ENCODE measurements around the gene CLNK.

Gene CLNK

GRCh38 chr4:10667701-10668326 is 16.8 kb downstream of the CLNK start:
- DNase-seq (ENCODE audit: low read depth in 2 of 2), result no peak
- TF ChIP-seq, protein P1, sequence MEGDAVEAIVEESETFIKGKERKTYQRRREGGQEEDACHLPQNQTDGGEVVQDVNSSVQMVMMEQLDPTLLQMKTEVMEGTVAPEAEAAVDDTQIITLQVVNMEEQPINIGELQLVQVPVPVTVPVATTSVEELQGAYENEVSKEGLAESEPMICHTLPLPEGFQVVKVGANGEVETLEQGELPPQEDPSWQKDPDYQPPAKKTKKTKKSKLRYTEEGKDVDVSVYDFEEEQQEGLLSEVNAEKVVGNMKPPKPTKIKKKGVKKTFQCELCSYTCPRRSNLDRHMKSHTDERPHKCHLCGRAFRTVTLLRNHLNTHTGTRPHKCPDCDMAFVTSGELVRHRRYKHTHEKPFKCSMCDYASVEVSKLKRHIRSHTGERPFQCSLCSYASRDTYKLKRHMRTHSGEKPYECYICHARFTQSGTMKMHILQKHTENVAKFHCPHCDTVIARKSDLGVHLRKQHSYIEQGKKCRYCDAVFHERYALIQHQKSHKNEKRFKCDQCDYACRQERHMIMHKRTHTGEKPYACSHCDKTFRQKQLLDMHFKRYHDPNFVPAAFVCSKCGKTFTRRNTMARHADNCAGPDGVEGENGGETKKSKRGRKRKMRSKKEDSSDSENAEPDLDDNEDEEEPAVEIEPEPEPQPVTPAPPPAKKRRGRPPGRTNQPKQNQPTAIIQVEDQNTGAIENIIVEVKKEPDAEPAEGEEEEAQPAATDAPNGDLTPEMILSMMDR (IDR thresholded peaks at IDR 0.05; ENCODE audit: low read depth, low read length), result no peak
- no peak overlapping the region for H3K4me3 ChIP-seq (replicated peaks in 1 of 2; ENCODE audit: low read depth in 2 of 2, low read length in 2 of 2)

DNA sequence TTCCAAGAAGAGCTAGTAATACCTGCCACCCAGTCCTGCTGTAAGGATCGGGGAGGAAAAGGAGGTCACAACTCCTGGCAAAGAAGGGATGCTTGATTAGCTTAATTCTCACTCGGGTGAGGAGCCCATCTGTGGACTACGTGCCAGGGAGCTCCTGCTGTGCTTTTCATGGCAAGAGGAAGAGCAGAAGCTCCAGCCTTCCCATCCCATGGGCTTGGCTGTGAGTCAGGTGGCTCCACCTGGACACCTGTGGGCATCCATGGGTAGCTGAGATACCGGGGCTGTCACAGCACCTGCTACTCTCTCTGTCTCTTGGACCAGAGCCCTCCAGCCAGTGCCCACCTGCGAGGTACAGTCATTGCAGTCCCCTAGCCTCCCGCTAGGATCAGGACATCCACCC is 18.0 kb downstream of the CLNK start:
- no peak overlapping the region for H3K4me3 ChIP-seq (replicated peaks in 1 of 2; ENCODE audit: low read depth in 2 of 2, low read length in 2 of 2)
- TF ChIP-seq, protein P1 (IDR thresholded peaks at IDR 0.05; ENCODE audit: low read depth, low read length), result no peak
- no peak for DNase-seq (ENCODE audit: low read depth in 2 of 2)

- DNase-seq (ENCODE audit: low read depth in 2 of 2), result peak; percentile 90 to 93
- H3K4me3 ChIP-seq (replicated peaks in 1 of 2; ENCODE audit: low read depth in 2 of 2, low read length in 2 of 2), result no peak overlapping the region
- TF ChIP-seq, protein P1 (IDR thresholded peaks at IDR 0.05; ENCODE audit: low read depth, low read length), result no peak
Measured at GRCh38 chr4:10664408-10664807, 20.2 kb downstream of the CLNK start.

DNA sequence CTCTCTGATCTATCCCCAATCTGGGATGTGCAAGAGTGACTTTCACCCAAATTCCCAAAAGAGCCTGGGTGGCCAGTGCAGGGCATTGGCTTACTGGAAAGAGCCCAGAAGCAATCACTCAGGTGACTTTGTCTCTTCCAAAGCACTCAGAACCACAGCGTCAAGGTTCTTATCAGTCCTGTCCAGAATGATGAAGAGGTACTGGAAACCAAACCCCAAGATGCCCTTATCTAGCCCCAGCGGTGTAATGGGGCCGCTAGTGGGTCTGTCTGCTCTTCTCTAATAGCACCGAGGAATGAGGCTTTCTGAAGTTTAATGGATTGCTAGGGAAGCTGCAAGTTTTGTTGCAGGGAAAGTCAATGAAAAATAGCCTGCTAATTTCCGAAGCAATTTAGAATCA is 21.6 kb downstream of the CLNK start:
- DNase-seq (ENCODE audit: low read depth in 2 of 2), result peak in 1 of 2 donors; percentile 5
- no peak overlapping the region for H3K4me3 ChIP-seq (replicated peaks in 1 of 2; ENCODE audit: low read depth in 2 of 2, low read length in 2 of 2)
- TF ChIP-seq, protein P1 (IDR thresholded peaks at IDR 0.05; ENCODE audit: low read depth, low read length), result no peak

DNA sequence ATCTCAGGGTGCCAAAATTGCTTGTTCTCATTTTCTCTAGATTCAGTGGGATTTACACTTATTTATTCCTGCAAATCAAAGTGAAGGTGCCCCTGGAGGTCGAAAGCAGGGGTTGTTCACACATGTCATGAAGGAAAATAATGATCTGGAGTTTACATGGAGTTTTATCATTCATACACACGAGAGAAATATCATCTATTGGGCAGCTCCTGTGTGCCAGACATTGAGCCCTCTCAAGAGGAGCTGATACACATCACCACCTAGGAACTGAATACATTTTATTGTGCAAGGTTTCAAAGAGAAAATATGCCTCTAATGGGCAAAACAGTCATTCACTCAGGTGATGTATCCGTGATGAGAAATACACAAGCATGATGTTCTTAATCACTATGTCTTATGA is 23.5 kb downstream of the CLNK start:
- H3K4me3 ChIP-seq (replicated peaks in 1 of 2; ENCODE audit: low read depth in 2 of 2, low read length in 2 of 2), result no peak overlapping the region
- no peak for DNase-seq (ENCODE audit: low read depth in 2 of 2)
- TF ChIP-seq, protein P1 (IDR thresholded peaks at IDR 0.05; ENCODE audit: low read depth, low read length), result no peak

DNA sequence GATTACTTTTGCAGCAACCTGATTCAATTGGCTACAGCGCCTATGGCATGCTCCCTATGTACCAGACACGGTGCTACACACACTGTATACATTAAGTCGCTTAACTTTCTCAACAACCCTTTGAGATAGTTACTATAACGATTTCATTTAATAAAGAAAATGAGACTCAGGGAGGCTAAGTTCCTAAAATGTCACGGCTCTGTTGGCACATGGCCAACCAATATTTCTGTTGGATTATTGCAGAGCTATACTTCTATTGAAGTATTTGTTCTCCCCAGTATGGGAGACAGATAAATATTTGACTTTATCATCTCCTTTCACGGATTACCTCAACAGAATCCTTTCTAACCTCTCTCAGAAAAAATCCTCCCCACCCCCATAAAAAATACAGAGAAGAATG is 25.3 kb downstream of the CLNK start:
- TF ChIP-seq, protein P1 (IDR thresholded peaks at IDR 0.05; ENCODE audit: low read depth, low read length), result no peak
- H3K4me3 ChIP-seq (replicated peaks in 1 of 2; ENCODE audit: low read depth in 2 of 2, low read length in 2 of 2), result no peak overlapping the region
- no peak for DNase-seq (ENCODE audit: low read depth in 2 of 2)

- no peak overlapping the region for H3K4me3 ChIP-seq (replicated peaks in 1 of 2; ENCODE audit: low read depth in 2 of 2, low read length in 2 of 2)
- TF ChIP-seq, protein P1 (IDR thresholded peaks at IDR 0.05; ENCODE audit: low read depth, low read length), result no peak
- DNase-seq (ENCODE audit: low read depth in 2 of 2), result no peak
Measured at GRCh38 chr4:10656988-10657387, 27.6 kb downstream of the CLNK start.
